ENCODE measurements around the gene GAB4. TPM values are rescaled to one million over a fixed set of nuclear protein-coding genes. Genes with fewer than 3 reads are reported as not detected.
"Not testable (repeated sequence)": the region's sequence is repeated elsewhere in the genome, so short reads cannot be mapped to it uniquely, and the experiment has no call there.

Gene GAB4
- total RNA-seq, 4 donors from 2014 or later, result not detected

- no peak overlapping the region for H3K4me3 ChIP-seq
- H3K4me1 ChIP-seq, result no peaks in the 10 kb centered on the region
- in situ Hi-C loops (cut with MboI; ENCODE audit: low pct_ligation_motif_present in 1 of 4, low pct_unique_long_range_greater_than_20kb in 1 of 4, low sequenced_read_pairs in 3 of 4), result no loop called here
- no peaks in the 10 kb centered on the region for H3K27me3 ChIP-seq
- intact Hi-C loops (cut with DNase I; ENCODE audit: low total_unique reads), result no loop called here
- no peaks in the 10 kb centered on the region for H3K9me3 ChIP-seq
- WGBS, 2 donors (ENCODE audit: low coverage in 1 of 2), result 71% methylated on average over 5 of the region's 5 CpGs; no CpG with 5 or more reads in 1 of the 2 donors
- no peak overlapping the region for H3K27ac ChIP-seq
- DNase-seq, result no peak
- no peaks in the 10 kb centered on the region for H3K36me3 ChIP-seq
- TF ChIP-seq POLR2A (IDR thresholded peaks at IDR 0.05) (no peak), EP300 (IDR thresholded peaks at IDR 0.05; ENCODE audit: low read depth) (no peak), POLR2AphosphoS5 (IDR thresholded peaks at IDR 0.05) (no peak), CTCF (IDR thresholded peaks at IDR 0.05) (no peak)
These were observed 54.0 kb downstream of the GAB4 start for GRCh38 chr22:16954060-16954403.

GRCh38 chr22:16953206-16954059 is 54.6 kb downstream of the GAB4 start:
- in situ Hi-C loops (cut with MboI; ENCODE audit: low pct_ligation_motif_present in 1 of 4, low pct_unique_long_range_greater_than_20kb in 1 of 4, low sequenced_read_pairs in 3 of 4) (no loop called here), intact Hi-C loops (cut with DNase I; ENCODE audit: low total_unique reads) (no loop called here)
- no peaks in the 10 kb centered on the region for H3K27me3 ChIP-seq
- DNase-seq, result no peak
- no peak overlapping the region for H3K27ac ChIP-seq
- 71 to 83% methylated on average over 2 to 7 of the region's 7 CpGs for WGBS, 2 donors (ENCODE audit: low coverage in 1 of 2)
- H3K36me3 ChIP-seq, result no peaks in the 10 kb centered on the region
- no peaks in the 10 kb centered on the region for H3K4me1 ChIP-seq
- TF ChIP-seq POLR2A (IDR thresholded peaks at IDR 0.05) (no peak), CTCF (IDR thresholded peaks at IDR 0.05) (no peak), EP300 (IDR thresholded peaks at IDR 0.05; ENCODE audit: low read depth) (no peak), POLR2AphosphoS5 (IDR thresholded peaks at IDR 0.05) (no peak)
- no peak overlapping the region for H3K4me3 ChIP-seq
- no peaks in the 10 kb centered on the region for H3K9me3 ChIP-seq

GRCh38 chr22:16949561-16949960 is 58.5 kb downstream of the GAB4 start:
- 43% methylated on average over 3 of the region's 3 CpGs; no CpG with 5 or more reads in 1 of the 2 donors for WGBS, 2 donors (ENCODE audit: low coverage in 1 of 2)
- Histone ChIP-seq H3K4me3 (no peak overlapping the region), H3K9me3 (no peaks in the 10 kb centered on the region), H3K4me1 (no peaks in the 10 kb centered on the region), H3K36me3 (no peaks in the 10 kb centered on the region), H3K27ac (no peak overlapping the region), H3K27me3 (no peaks in the 10 kb centered on the region)
- no peak for TF ChIP-seq POLR2AphosphoS5 (IDR thresholded peaks at IDR 0.05)
- no peak for TF ChIP-seq CTCF (IDR thresholded peaks at IDR 0.05)
- no peak for TF ChIP-seq EP300 (IDR thresholded peaks at IDR 0.05; ENCODE audit: low read depth)
- TF ChIP-seq POLR2A (IDR thresholded peaks at IDR 0.05), result no peak
- no peak for DNase-seq
- intact Hi-C loops (cut with DNase I; ENCODE audit: low total_unique reads) (loop anchor here (5.0 kb wide), 1 partner anchor 227 kb away; no protein-coding TSS in a partner anchor), in situ Hi-C loops (cut with MboI; ENCODE audit: low pct_ligation_motif_present in 1 of 4, low pct_unique_long_range_greater_than_20kb in 1 of 4, low sequenced_read_pairs in 3 of 4) (no loop called here)

- Histone ChIP-seq H3K36me3 (no peaks in the 10 kb centered on the region), H3K9me3 (no peaks in the 10 kb centered on the region), H3K4me1 (no peaks in the 10 kb centered on the region), H3K27ac (no peak overlapping the region), H3K27me3 (no peaks in the 10 kb centered on the region), H3K4me3 (no peak overlapping the region)
- 70 to 100% methylated on average over 1 to 5 of the region's 5 CpGs for WGBS, 2 donors (ENCODE audit: low coverage in 1 of 2)
- TF ChIP-seq POLR2A (IDR thresholded peaks at IDR 0.05) (no peak), POLR2AphosphoS5 (IDR thresholded peaks at IDR 0.05) (no peak), EP300 (IDR thresholded peaks at IDR 0.05; ENCODE audit: low read depth) (no peak), CTCF (IDR thresholded peaks at IDR 0.05) (no peak)
- in situ Hi-C loops (cut with MboI; ENCODE audit: low pct_ligation_motif_present in 1 of 4, low pct_unique_long_range_greater_than_20kb in 1 of 4, low sequenced_read_pairs in 3 of 4) (no loop called here), intact Hi-C loops (cut with DNase I; ENCODE audit: low total_unique reads) (no loop called here)
- no peak for DNase-seq
These were observed 70.2 kb downstream of the GAB4 start for GRCh38 chr22:16937811-16938210.

GRCh38 chr22:16937209-16937608 is 70.8 kb downstream of the GAB4 start:
- intact Hi-C loops (cut with DNase I; ENCODE audit: low total_unique reads); H3K4me3 ChIP-seq; in situ Hi-C loops (cut with MboI; ENCODE audit: low pct_ligation_motif_present in 1 of 4, low pct_unique_long_range_greater_than_20kb in 1 of 4, low sequenced_read_pairs in 3 of 4); H3K36me3 ChIP-seq; H3K9me3 ChIP-seq; H3K27ac ChIP-seq; H3K4me1 ChIP-seq; DNase-seq; H3K27me3 ChIP-seq: not testable (repeated sequence)
- 93% methylated on average over 5 of the region's 5 CpGs; no CpG with 5 or more reads in 1 of the 2 donors for WGBS, 2 donors (ENCODE audit: low coverage in 1 of 2)

Data from transverse colon (tissue), 4 donors.